Measurements from ENCODE around the gene HOXB5.

Gene HOXB5

DNA sequence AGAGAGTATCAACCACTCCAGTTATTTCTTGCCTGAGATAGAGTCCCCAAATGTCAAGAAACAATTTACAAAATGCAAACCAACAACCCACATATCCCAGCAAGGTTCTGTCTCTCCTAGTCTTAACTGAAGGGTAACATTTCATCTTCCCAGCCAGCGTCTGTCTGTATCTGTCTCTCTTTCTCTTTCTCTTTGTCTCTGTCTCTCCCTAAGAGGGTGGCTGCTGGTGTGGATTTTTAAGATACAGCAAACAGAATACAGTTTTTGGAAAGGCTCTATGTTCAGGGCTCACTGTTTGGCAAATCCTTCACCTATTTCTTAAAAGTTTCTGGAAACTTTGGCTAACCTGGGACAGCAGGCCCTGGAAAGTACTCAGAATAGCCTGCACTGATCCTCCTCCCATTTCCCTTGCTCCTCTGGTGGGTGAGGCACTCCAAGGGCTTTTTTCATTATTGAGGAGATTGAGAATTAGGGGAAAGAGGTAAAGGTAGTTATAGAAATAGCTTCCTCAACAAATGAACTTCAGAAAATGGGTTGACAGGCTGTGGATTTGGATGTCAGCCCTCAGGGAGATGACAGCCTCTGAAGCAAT lies 21.7 kb downstream of the HOXB5 start:
- no peak for DNase-seq

DNA sequence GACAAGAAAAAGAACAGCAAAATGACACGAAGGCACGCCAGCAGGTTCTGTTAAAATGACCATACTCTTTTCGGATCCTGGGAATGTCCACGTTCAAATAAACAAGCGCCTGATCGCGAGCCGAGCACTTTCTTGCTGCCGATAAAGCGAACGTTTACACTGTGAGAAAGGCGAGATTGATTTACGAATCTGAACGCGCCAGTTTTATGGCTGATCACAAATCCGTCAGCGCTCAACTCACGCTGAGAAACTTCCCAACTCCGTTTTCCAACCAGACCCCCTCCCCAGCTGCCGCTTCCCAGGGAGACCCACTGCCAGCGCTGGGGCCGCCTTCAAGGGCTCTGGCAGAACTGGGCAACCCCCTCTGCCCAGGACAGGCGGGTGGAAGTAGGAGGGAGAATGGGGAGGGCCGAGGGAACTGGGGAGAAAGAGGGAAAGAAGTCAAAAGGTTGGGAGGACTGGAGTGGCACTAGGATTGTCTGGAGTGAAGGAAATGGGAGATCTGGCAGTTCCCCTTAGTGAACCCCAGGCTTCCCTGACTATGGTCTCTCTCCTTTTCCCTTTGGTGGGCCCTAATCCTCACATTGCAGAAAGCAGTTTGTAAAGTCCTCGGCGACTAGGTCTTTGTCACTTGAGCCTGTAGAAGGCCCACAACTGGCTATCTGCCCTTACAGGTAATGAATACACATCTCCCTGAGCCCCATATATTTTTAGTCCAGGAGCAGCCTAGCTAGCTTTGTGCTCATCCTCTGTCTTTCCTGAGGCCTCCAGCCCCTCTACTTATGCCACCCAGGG lies 22.4 kb downstream of the HOXB5 start:
- no peak for DNase-seq

DNA sequence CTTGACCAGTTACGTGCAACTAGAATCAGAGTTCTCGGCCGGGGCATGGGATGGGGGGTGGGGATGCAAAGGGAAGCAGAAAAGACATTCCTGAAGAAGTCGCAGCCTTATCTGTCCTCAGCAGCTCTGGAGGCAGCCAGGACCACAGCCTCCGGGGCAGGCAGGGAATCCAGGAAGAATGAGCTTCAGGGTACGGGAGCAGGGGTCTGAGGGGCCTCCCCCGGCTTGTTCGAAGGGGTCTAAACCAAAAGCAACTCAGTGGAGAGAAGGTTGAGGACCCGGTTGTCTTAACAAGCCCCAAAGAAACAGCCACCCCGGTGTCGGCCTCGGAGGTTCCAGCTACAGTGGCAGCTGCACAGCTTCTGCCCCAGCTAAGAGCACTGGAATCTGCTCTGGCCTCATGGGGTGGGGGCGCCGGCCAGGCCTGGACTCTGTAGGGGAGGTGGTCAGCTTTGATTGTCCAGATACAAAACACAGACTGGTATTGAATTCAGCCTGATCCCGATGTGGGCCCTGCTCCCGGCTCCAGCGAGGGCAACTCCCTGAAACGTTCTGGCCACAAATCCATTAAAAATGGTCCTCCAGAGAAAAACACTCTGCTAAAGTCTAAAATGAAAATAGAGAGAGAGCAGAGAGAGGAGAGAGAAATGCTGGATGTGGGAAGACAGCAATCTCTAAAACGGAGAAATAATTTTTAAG lies 23.1 kb downstream of the HOXB5 start:
- no peak for DNase-seq

DNA sequence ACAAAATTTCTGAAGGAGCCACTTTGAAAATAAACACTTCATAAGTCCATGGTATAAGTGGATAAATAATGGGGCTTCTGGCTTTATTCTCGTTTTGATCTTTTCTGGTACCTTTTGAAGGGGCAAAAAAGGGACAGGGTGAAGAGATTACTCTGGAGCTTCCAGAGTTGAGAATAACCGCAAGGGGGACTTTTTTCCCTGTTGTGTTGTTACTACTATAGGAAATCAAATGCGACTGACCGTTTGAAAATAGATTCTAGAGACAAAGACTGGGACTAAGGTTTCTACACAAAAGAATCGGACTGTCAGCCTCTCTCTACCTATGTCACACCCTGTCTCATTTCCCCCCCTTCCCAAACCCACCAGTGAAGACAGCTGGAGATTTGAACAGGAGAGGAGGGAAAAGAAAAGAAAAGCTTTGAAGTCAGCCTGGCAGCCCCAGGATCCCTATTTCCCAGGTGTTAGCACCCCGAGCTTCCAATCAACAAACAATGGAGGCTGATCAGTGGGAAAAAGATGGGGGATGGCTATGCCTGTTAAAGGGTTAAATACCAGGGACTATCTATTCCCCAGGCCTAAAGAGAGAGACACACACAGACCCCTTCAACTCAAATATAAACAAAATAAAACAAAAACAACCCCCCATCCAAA lies 23.8 kb downstream of the HOXB5 start:
- DNase-seq, result no peak

DNA sequence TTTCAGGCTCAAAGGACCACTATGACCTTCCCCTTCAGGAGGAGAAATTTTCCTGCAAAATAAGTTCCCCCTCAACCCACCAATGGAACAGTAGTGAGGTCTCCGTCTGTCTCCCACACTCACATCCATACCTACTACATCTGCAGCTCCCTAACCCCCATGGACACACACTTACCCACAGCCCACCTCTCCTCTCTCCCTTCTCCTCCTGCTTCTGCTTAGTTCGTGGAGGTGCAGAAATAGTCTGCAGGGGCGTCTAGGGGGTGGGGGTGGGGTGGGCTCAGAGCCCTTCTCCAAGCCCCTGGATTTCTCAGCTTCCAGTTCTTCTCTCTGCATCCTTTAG lies 24.4 kb downstream of the HOXB5 start:
- no peak for DNase-seq

DNA sequence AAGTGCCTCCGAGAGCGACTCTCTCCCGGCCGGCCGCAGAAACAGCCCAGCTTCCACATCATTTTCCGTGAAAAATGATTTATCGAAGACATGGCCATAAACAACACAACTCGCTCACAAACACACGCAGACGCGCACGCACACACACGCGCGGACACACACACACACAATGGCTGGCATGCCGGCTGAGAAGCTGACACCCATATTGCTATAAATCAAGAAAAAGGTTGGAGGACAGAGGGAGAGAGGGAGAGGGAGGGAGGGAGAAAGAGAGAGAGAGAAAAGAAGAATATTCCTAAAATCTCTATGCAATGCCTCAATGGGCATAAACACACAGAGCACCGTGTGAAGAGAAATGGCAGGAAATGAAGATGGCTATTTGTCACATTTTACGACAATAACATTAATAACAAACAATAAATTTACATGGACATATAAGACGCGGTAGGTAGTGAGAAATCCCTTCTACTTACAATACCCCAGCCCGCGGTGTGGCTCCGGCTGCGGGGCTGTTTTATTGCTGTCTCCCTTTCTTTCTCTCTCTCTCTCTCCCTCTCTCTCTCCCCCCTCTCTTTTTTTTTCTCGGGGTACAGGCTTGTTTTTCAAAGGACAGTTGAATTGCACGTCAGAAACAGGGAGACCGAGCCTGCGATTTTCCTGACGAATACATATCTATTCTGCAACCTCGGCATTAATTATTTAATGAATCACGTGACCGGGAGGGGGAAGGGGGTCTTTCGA lies 24.9 kb downstream of the HOXB5 start:
- DNase-seq, result no peak

DNA sequence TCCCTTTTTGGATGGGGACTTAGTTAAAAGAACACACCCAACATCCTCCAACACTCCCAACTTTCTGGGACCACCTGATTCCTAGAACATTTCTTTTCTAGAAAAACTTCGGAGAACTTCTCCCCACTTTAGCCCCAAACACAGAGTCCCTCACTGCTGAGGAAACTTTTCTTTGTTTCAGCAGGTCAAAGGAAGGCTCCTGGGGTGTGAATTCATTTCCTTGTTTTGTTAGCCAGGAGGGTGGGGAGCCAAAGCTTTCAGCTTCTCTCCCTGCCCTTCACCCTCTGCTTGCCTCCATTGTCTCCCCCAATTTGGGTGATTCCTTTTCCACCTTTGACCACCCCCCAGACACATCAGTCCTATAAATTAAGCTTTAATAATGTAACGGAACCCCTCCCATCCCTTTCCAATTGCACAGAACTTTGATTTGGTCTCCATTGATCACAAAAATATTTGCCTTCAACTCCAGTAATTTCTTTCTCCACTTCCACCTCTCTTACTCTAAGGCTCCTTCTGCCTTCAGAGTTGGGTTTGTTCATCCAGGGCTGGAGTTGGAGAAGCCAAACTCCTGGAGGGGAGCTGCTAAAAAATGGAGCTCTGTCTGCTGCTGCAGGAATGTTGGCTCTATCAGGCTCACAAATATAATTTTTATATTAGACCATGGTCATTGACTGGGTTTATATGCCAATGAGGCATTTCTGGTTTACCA lies 25.8 kb downstream of the HOXB5 start:
- DNase-seq, result no peak

DNA sequence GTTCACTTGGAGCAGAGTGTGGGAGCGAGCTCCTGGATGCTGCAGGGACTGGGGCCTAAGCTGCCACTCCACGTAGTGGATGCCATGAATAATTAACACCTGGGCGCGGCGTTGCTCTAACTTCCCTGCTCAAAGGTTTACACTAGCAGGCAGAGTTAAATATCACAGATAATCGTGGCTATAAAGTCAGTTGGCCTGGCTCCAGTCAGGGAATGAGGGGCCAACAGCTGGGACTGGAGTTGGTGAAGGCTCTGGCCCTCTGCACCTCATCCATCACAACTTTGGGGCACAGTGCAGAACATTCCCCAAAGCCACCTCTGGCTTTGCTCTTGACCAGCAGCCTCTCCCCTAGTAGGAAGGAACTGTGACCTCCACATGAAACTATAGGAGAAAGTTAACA lies 26.4 kb downstream of the HOXB5 start:
- DNase-seq, result no peak

DNA sequence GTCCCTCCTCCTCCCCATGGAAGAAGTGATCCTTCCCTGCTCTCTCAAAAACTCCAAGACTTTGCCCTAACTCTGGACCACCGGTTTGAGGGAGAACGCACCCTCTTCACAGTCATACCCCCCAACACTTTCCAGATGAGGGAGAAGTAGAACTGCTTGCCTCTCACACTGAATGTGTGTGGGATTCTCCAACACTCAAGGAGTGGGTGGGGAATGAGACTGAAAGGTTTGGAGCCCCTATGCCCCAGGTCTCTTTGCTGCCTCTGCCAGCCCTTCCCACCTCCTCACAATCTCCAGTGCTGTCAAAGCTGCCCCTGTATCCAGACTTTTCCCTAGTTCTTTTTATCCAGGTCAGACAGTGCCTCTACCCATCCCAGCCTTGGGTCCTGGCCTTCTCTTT lies 26.9 kb downstream of the HOXB5 start:
- DNase-seq, result no peak

DNA sequence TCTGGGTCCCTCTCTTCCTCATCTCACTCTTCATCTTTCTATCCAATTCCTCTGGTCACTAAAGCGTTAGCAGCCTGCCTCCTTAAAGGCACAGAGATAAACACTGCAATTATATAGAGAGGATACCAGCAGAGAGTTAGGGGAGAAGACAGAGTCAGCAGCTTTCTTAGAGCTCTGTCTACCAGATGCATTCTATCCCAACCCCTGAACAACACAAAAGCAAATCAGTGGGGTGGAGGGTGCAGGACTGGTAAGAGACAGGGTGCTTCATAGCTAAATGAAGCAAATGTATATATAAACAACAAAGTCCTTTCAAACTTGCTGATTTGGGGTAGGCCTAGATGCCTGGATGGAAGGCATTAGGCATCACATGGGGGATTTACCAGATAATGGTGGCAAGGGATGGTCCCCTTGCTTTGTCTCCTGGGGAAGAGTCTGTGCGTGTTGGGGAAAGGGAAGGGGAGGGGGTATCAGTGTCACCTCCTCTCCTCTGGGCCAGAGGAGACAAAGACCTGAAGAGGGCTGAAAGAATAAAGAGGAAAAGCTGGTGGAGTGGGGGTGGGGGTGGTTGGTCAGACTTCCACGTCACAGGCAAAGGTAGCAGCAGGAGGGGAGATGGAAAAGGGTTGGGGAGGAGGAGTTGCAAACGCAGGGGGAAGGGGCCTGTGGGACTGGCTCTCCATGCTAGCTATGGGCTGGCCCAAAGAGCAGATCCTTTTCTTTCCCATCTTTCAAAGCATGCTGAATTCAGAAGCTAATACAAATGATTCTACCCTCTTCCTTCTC lies 27.5 kb downstream of the HOXB5 start:
- DNase-seq, result no peak

DNA sequence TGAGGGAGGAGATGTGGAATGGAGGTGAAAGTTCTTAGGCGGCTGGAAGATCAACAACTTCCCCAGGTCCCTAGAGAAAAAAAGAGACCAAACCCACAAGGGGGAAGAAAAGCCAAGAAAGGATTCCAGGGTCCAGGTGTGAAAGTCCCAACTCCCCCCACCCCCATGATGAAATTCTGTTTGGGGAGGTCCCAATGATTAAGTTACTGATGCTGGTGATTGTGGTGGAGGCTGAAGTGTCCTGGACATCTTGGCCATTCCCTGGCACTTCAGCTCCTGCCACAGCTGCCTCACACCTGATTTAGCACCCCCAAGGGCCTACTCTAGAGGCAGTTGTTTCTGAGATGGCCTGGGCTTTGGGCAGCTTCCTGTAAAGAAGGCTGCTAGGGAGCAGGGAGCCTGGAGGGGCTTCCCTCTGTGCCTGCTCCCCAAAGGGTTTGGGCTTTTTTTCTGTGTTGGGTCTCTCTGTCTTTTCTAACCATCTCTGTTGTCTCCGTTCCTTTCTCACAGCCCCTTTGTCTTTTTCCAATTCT lies 28.5 kb downstream of the HOXB5 start:
- DNase-seq, result no peak

DNA sequence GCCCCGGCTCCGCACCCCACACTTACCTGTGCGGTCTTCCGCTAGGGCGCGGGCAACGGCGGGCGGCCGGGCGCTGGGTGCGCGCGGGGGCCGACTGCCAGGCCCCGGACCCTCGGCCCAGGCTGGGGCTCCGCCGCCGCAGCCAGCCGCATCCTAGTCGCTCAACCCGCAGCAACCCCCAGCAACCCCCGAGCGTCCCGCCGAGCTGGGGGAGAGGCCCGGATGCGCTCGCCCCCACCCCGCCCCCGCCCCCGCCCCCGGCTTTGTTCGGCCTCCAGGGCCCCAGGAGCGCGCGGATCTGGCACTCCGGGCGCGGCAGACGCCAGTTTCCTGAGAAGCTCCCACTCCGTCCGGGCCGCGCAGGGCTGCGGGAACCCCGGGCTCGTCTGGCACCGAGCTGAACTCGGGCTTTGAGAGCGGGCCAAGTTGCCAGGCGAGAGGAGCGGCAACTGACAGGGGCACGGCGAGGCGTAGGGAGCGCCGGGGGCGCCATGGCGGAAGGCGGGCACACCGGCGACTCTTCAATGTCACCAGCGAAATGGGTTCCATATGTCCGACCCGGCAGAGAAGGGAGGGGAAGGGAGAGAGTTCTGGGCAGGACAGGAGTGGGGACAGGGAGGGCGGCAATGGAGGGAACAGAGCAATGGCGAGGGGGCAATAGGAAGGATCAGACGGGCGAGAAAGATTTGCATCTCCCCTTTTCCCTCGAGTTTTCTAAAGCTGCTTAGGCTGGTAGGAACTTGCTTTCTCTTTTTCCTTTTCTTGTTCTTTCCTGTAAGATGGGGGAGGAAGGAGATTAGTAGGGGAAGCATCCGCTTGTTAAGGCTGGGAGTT lies 29.2 kb downstream of the HOXB5 start:
- DNase-seq, result no peak

DNA sequence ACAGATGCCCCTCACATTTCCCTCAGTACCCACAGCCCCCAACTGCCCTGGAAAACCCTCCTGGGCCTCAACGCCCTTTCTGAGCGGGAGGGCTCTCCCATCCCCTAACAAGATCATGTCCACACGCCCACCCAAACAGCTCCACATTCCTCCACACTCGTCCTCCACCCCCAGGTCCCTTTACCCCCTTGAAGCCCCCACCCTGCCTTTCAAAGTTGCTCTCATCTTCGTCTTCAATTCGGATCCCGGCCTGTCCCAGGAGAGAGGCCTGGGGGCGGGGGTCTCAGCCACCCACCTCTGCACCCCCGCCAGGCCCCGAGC lies 29.8 kb downstream of the HOXB5 start:
- DNase-seq, result no peak

DNA sequence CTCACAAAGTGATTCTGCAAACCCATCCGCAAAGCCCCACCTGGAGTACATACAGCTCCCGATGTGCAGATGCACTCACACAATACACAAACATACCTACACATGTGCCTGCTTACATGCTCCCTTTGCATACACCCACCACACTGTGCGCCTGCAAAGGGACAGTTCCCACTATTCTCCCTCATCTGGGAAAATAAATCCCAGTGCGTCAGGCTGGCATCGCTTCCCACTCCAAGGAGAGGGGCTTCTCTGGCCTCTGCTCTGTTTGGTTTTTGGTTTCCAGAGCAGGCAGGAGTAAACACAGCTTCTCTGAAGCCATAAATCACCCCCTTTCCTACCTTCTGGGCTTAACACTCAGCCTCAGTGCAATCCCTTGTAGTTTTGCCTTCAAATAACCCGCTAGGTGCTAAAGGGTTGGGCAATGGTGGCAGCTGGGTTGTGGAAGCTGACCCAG lies 30.2 kb downstream of the HOXB5 start:
- no peak for DNase-seq

DNA sequence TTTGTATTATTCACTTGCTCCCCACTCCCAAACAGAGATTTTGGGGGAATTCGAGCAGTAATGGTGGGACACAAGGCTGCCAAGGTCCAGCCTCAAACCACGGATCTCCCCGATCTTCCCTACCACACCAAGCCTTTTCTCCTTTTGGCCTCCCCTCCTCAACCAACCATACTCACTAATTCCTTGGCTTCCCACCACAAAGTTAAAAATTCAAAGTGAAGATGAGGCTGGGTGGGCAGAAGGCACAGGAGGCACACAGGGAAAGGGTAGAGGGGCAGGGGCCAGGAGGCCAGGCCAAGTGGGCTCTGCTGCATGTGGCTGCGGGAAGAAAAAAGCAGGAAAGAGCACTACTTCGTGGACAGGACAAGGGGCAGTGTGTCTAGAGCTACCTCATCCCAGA lies 30.6 kb downstream of the HOXB5 start:
- no peak for DNase-seq

DNA sequence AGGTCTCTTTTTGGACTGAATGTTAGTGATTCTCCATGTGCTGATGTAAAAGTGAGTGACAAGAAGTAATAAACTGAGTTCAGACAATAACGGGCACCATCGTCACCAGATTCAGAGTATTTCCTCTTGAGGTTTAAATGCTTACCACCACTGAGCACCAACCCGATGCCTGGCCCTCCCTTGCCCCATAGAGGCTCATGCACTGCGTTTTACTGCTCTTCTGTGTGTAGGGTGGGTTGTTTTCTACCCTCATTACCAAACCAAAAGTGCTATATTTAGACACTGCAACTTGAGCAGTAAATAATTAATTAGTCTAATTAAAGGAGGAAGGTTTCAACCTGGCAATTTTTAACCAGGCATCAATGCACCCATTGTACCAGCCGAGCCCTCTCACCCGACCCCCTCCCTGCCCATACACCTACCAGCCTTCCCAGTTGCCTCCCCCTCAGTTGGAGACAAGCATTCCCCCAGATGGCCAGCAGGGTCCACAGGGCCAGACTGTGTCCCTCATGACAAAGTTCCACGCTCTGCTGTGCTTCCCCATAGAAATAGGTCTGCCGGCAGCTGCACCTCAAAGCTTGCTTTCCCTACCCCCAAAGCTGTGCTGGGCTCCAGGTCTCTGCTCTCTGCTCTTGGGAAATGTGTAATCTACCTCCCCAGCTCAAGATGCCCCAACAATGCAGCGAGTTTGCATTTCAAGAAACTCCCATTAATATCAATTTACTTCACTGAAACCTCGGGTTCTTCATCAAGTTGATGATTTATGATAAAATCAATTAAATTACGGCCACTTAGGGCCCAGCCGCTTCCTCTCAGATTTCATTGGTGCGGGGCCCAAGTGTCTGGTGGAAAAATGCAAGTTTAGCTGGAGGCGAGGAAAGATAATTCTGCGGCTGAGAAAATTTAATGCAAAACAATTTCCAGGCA lies 31.4 kb downstream of the HOXB5 start:
- no peak for DNase-seq

DNA sequence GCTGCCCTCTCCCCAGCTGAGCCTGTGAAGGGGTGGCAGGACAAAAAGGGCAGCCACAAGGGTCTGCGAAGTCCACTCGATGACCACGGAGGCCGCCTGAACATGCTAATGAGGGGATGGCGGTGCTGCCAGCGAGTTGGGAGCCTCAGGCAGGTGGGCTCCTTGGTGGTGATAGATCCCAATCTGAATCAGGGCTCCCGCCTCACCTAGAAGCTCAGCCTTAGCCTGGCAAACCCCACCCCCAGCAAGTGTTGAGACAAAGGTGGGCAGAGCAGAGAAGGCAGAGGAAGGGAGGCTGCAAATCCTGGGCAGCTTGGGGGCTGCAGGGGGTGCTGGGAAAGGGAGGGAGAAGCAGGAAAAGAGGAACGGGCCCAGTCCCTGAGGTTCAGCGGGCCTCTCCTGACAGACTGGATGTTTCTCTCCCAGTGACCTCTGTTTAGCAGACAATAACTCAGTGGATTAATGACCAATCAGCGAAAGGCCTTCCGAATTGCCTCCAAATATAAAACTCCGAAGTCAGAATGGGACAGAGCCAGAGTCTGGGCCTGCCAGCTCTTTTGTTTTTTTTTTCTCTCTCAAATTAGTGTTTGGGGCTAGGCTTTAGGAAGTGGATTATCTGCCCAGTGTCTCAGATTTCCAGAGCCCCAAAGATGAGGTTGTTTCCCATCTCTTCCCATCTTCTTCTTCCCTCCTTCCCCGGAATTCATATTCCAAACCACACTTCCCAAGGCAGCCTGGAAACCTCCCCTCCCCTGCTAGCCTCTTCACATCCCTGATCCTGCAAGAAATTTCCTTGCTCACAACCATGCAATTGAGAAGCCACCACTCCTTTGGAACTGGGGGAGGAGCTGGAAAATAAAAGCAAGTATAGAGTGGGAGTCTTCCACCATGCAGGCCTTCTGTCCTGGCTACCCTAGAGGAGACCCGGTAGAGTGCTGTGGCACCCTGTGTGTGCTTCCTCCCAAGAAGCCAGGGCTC lies 33.5 kb downstream of the HOXB5 start:
- no peak for DNase-seq

Data from CD4-positive, alpha-beta T cell treated with Interleukin-21 for 1 hour (primary cell).